Subcutaneous adipose tissue (tissue), 4 donors: ENCODE data around the gene P2RX1. TPM values are rescaled to one million over a fixed set of nuclear protein-coding genes. Genes with fewer than 3 reads are reported as not detected.

Source experiments
- total RNA-seq, 4 donors: library from RNA; depleted of rRNA; stranded (reverse); fragments of >200 nt; gene quantifications; one replicate each; pipeline ENCODE4 v1.1.0, GENCODE V29; 2016
- TF ChIP-seq, protein P1 (sequence below): fragments of 450-650 bp; IDR thresholded peaks from one replicate; pipeline ENCODE4 v1.5.1; 2016; ENCODE audit warnings: low read depth, mild to moderate bottlenecking, control low read depth, antibody characterized with exemption, moderate library complexity

Gene P2RX1
- total RNA-seq, 4 donors from 2014 or later = 0.94 to 9.3 (median 1.8) TPM

DNA sequence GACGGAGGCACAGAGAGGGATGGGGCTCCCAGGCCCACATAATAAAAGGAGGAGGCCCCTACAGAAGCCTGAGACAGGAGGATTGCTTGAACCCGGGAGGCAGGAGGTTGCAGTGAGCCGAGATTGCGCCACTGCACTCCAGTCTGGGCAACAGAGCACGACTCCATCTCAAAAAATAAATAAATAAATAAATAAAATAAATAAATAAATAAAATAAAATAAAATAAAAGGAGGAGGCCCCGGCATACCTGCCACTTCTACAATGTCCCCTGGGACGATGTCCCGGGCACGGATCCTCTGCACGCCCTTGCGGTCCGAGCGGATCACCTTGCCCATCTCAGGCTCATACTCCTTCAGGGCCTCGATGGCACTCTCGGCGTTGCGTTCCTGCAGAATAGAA, 34.7 kb upstream of the P2RX1 start:
- TF ChIP-seq, protein P1, sequence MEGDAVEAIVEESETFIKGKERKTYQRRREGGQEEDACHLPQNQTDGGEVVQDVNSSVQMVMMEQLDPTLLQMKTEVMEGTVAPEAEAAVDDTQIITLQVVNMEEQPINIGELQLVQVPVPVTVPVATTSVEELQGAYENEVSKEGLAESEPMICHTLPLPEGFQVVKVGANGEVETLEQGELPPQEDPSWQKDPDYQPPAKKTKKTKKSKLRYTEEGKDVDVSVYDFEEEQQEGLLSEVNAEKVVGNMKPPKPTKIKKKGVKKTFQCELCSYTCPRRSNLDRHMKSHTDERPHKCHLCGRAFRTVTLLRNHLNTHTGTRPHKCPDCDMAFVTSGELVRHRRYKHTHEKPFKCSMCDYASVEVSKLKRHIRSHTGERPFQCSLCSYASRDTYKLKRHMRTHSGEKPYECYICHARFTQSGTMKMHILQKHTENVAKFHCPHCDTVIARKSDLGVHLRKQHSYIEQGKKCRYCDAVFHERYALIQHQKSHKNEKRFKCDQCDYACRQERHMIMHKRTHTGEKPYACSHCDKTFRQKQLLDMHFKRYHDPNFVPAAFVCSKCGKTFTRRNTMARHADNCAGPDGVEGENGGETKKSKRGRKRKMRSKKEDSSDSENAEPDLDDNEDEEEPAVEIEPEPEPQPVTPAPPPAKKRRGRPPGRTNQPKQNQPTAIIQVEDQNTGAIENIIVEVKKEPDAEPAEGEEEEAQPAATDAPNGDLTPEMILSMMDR = no peak

DNA sequence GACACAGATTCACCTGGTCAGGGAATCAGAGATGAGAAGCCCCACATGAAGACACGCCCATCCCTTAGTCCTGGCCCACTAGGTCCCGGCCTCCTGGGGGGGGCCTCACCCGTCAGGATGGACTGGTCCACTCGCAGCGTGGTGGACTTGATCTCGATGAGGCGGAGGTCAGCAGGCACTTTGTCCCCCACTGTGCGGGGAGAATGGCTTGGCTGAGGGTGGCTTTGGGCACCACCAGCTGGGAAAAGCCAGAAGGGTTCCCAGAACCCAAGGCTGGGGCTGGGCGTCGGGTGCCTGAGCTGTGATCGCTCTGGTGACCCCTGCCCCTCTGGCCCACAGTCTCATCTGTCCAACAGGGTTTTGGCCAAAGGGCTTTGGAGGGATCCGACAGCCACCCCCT, 34.3 kb upstream of the P2RX1 start:
- TF ChIP-seq, protein P1 = no peak

DNA sequence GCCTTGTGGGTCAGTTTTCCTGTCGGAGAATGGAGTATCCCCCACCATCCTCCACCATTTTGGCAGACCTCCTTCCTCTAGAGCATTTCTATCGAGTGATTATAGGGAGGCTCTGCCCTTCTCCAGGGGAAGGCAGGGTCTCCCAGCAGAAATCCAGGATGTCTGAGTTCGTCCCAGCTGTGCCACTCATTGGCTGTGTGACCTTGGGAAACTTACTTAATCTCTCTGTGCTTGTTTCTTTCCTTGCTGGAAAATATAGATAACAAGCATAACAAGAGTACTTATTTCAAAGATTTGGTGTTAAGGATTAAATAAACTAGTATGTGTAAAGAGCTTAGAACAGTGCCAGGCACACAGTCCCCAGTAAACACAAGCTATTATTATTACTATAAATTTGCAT, 33.2 kb upstream of the P2RX1 start:
- TF ChIP-seq, protein P1 = no peak

DNA sequence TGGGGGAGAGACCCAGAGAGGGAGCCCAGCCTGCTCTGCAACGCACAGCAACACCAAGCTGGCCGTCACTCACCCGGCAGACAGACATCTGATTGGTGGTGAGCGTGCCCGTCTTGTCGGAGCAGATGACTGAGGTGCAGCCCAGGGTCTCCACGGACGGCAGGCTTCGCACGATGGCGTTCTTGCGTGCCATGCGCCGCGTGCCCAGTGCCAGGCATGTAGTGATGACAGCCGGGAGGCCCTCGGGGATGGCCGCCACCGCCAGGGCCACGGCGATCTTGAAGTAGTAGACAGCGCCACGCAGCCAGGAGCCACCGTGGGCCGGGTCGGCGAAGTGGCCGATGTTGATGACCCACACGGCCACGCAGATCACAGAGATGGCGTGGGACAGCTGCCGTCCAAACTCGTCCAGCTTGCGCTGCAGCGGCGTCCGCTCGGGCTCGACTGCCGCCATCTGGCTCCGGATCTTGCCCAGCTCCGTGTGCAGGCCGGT, 31.1 kb upstream of the P2RX1 start:
- TF ChIP-seq, protein P1 = no peak

DNA sequence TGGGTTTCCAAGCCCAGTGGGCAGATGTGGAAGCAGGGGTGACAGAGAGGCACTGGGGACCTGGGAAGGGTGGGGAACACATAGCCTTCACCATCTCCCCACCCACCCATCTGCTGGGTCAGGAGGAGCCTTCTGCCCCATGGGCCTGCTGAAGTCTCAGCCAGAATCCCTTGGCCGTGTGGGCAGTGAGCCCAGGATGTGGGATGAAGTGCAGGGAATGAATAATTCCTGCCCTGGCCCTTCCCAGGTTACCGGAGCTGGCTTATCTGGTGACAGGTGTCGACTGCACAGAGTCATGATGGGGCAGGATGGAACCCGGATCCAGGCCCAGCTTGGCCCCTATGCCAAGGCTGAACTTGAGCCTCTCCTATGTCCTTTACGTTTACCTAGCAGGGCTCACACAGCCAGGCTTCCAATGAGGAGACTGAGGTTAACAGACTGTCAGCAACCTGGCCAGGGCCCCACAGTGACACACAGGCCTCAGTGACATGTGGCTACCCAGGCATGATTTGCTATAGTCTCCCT, 30.5 kb upstream of the P2RX1 start:
- TF ChIP-seq, protein P1 = no peak

DNA sequence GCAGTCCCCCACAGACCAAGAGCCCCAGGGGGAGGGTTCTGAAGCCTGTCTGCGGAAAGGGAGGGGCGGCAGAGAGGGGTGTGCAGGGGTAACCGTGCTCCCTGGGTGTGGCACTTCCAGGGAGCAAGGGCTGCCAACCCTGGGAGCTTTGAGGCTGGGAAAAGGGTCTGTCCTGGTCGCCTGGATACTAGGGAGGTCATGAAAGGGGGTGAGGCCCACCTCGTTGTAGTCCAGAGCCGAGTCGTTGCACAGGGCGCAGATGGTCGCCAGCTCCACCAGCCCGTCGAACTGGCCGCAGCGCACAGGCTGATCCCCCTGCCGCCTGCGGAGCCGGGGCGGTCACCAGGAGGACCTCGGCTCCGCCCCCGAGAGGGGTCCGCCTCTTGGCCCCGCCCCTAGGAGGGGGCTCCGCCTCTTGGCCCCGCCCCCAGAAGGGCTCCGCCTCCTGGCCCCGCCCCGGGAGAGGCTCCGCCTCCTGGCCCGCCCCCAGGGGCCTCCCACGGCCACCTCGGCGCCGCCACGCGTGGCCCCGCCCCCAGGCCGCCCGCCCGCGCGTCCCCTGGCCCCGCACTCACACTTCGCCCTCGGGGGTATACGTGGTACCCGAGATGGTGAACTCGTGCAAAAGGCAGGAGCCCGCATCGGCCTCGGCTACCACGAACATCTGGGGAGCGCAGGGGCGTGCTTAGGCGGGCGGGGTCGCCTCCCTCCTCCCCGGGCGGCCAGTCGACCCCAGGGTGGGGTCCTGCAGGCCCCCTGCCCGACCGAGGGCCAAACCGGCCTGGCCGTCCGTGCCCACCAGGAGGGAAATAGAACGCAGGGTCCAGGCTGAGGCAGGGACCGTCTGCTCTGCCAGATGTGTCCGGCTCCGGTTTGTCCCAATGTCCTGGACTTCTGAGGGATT, 28.5 kb upstream of the P2RX1 start:
- TF ChIP-seq, protein P1 = no peak

DNA sequence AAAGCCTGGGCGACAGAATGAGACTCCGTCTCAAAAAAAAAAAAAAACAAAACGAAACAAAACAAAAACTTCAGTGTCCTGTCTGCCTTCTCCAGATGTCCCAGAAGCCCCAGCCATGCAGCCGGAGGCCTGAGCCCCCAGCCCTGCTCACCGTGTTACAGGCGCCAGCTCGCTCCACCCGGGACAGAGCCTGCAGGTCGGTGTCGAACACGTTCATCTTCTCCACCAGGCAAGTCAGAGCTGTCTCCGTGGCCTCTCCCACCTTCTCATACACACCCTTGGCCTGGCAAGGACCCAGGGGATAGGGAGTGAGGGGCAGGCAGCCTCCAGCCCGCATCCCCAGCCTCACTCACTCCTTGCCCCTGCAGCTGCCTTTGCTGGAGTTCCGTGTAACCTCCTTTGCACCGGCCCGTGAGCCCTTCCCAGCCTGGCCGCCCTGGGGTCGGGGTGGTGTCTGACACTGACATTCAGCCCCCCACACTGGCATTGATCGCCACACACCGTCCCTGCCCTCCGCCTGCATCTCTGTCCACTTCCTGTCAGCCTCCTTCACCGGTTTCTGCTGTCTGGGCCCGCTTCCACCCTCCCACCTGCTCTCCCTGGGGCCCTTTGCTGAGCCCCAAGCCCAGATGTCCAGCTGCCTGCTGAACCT, 27.1 kb upstream of the P2RX1 start:
- TF ChIP-seq, protein P1 = no peak
